ENCODE data around the gene FCGR2B. TPM values are rescaled to one million over a fixed set of nuclear protein-coding genes. Genes with fewer than 3 reads are reported as not detected.
"Not testable (repeated sequence)": the region's sequence is repeated elsewhere in the genome, so short reads cannot be mapped to it uniquely, and the experiment has no call there.

FCGR2B gene
- total and polyA plus RNA-seq, 7 donors: 1.2 to 11.3 (median 3.0) TPM

DNA sequence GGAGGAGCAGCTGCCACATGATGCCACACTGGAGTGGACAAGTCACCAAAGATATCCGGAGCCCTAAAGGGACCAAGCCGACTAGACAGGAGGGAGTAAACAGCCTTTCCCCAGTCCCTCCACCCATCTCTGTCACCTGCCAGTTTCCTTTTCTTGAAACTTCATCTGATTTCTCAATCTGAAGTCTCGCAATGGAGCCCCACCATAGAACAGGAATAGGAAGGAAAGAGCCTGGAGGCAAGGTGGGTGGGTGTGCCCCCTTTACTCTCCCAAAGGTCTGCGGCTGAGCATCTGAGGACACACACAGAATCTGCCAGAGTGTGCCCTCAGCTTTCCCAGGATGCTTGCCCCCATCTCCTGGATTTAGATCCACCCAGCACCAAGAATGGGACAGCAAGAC is 31.9 kb upstream of the FCGR2B start, which contains the start of gene FCGR3B:
Gene FCGR3B (minus strand): TSS at position 101 of the 400 bp plus-strand sequence. CDS start 82 bp downstream, at position 19.
- Histone ChIP-seq H3K4me3 (no peak within 1 kb of the TSS), H3K9me3 (no peaks in the 10 kb centered on the region), H3K27ac (no peak within 1 kb of the TSS), H3K36me3 (ENCODE audit: insufficient read depth in 1 of 2, low read depth in 1 of 2) (no peaks in the 10 kb centered on the region), H3K4me1 (no peaks in the 10 kb centered on the region), H3K27me3 (ENCODE audit: insufficient read depth in 3 of 3, low read length in 2 of 3) (no peaks in the 10 kb centered on the region)
- no peak for ATAC-seq
- 88 to 97% (median 90%) methylated on average over 4 of the region's 4 CpGs for WGBS, 3 donors
- DNase-seq: no peak
- TF ChIP-seq, protein P1, sequence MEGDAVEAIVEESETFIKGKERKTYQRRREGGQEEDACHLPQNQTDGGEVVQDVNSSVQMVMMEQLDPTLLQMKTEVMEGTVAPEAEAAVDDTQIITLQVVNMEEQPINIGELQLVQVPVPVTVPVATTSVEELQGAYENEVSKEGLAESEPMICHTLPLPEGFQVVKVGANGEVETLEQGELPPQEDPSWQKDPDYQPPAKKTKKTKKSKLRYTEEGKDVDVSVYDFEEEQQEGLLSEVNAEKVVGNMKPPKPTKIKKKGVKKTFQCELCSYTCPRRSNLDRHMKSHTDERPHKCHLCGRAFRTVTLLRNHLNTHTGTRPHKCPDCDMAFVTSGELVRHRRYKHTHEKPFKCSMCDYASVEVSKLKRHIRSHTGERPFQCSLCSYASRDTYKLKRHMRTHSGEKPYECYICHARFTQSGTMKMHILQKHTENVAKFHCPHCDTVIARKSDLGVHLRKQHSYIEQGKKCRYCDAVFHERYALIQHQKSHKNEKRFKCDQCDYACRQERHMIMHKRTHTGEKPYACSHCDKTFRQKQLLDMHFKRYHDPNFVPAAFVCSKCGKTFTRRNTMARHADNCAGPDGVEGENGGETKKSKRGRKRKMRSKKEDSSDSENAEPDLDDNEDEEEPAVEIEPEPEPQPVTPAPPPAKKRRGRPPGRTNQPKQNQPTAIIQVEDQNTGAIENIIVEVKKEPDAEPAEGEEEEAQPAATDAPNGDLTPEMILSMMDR (IDR thresholded peaks at IDR 0.05): no peak
- intact Hi-C loops (cut with DNase I): no loop called here

DNA sequence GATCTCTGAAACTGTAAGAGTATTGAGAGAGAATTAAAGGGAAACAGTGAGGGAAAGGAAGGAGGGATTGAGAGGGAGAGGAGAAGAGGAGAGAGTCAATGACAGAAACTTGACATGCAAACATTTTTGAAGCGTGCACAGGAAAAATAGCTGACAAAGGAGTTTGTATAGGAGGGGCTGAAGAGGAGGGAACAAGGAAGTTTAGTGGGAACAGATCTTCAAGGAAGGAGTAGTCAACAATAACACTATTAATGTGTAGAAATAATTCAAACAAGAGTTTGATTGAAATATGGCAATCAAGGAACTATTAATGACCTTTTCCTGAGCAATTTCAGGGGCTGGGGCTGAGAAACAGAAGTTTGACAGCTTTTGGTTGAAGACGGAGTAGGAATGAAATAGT is 27.9 kb upstream of the FCGR2B start:
- H3K4me3 ChIP-seq; H3K27me3 ChIP-seq (ENCODE audit: insufficient read depth in 3 of 3, low read length in 2 of 3); H3K4me1 ChIP-seq; H3K9me3 ChIP-seq; H3K36me3 ChIP-seq (ENCODE audit: insufficient read depth in 1 of 2, low read depth in 1 of 2); intact Hi-C loops (cut with DNase I); ATAC-seq; H3K27ac ChIP-seq; DNase-seq: not testable (repeated sequence)
- WGBS, 3 donors: 88 to 100% methylated on average over 1 of the region's 2 CpGs; no CpG with 5 or more reads in 1 of the 3 donors

DNA sequence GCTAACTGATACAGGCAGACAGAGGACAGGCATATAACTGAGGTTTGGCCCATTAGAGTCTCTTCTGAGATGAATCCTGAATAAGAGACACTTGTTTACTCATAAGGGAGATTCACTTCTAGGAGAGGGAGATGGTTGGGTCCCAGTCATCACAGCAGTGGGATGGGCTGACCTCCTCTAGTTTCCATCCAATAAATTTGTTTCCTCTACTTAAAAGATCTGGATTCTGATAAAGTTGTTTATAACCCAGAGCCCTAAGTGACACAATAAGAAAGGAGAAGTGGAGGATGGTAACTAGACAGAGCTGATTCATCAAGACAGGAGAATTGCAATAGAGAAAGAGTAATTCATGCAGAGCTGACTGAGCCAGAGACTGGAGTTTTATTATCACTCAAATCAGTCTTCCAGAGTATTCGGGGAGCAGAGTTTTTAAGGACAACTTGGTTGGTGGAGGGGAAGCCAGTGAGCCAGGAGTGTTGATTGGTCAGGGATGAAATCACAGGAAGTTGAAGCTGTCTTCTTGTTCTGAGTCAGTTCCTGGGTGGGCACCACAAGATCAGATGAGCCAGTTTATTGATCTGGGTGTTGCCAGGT is 26.7 kb upstream of the FCGR2B start:
- intact Hi-C loops (cut with DNase I); H3K9me3 ChIP-seq; ATAC-seq; DNase-seq; H3K36me3 ChIP-seq (ENCODE audit: insufficient read depth in 1 of 2, low read depth in 1 of 2); H3K4me1 ChIP-seq; H3K27me3 ChIP-seq (ENCODE audit: insufficient read depth in 3 of 3, low read length in 2 of 3); H3K4me3 ChIP-seq; H3K27ac ChIP-seq: not testable (repeated sequence)
- 38% methylated on average over 1 of the region's 1 CpG; no CpG with 5 or more reads in 2 of the 3 donors for WGBS, 3 donors

DNA sequence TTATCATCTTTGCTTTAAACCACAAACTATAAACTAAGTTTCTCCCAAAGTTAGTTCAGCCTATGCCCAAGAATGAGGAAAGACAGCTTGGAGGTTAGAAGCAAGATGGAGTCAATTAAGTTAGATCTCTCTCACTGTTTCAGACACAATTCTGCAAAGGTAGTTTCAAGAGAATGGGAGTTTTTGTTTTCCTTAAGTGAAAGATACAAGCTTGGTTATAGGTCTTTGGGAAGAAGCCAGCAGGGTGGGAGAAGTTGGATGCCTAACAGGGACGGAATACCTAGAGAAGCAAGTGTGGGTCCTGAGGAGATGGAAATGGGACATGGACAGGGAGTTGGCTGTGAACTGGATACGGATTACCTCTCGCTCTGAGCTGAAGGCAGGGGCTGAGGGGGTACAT is 26.0 kb upstream of the FCGR2B start:
- H3K4me1 ChIP-seq; intact Hi-C loops (cut with DNase I); DNase-seq; ATAC-seq; H3K36me3 ChIP-seq (ENCODE audit: insufficient read depth in 1 of 2, low read depth in 1 of 2); H3K27ac ChIP-seq; H3K27me3 ChIP-seq (ENCODE audit: insufficient read depth in 3 of 3, low read length in 2 of 3); H3K9me3 ChIP-seq; H3K4me3 ChIP-seq: not testable (repeated sequence)
- 76 to 85% (median 81%) methylated on average over 3 of the region's 3 CpGs for WGBS, 3 donors

DNA sequence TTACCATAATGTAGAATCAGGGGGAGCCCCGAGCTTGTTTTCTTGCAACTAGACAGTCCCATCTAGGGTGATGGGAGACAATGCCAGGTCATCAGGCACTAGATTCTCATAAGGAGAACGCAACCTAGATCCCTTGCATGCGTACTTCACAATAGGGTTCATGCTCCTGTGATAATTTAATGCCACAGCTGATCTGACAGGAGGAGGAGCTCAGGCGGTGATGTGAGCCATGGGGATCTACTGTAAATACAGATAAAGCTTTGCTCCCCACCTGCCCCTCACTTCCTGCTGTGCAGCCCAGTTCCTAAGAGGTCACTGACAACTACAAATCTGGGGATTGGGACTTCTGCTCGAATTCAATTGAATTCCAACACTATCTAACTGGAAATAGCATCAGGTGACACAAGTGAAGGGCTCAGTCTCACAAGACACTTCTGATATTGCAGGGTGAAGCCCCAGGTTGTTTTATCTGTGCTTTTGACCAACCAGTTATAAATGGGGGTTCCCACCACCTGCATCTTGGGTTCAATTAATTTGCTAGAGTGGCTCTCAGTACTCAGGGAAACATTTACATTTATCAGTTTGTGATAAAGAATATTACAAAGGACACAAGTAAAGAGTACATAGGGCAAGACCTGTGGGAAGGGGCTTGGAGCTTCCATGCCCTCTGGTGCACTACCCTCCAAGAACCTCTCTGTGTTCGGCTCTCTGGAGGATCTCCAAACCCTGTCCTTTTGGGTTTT is 24.5 kb upstream of the FCGR2B start:
- DNase-seq; H3K4me1 ChIP-seq; H3K27me3 ChIP-seq (ENCODE audit: insufficient read depth in 3 of 3, low read length in 2 of 3); ATAC-seq; H3K36me3 ChIP-seq (ENCODE audit: insufficient read depth in 1 of 2, low read depth in 1 of 2); H3K4me3 ChIP-seq; H3K9me3 ChIP-seq; H3K27ac ChIP-seq; intact Hi-C loops (cut with DNase I): not testable (repeated sequence)
- WGBS, 3 donors: 67 to 83% (median 79%) methylated on average over 4 to 5 of the region's 6 CpGs

DNA sequence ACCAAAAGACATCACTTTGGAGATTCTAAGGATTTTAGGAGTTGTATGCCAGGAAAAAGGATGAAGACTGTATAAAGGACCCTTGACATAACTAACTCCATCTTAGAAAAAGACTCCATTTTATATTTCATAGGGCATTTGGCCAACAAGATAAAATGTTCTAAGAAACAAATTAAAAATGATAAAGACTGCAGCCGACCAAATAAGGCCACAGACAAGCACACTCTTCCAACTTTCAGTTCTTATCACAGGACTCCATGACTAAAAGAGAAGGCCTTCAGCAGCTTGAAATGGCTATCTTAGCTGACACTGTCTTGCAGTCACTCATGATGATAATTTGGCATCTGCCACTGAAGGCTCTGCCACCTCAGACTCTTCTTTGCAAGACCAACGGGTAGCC is 23.7 kb upstream of the FCGR2B start:
- ATAC-seq; H3K27ac ChIP-seq; H3K36me3 ChIP-seq (ENCODE audit: insufficient read depth in 1 of 2, low read depth in 1 of 2); H3K27me3 ChIP-seq (ENCODE audit: insufficient read depth in 3 of 3, low read length in 2 of 3); H3K4me3 ChIP-seq; H3K9me3 ChIP-seq; H3K4me1 ChIP-seq; DNase-seq; intact Hi-C loops (cut with DNase I): not testable (repeated sequence)
- 61 to 74% (median 62%) methylated on average over 2 of the region's 2 CpGs for WGBS, 3 donors

DNA sequence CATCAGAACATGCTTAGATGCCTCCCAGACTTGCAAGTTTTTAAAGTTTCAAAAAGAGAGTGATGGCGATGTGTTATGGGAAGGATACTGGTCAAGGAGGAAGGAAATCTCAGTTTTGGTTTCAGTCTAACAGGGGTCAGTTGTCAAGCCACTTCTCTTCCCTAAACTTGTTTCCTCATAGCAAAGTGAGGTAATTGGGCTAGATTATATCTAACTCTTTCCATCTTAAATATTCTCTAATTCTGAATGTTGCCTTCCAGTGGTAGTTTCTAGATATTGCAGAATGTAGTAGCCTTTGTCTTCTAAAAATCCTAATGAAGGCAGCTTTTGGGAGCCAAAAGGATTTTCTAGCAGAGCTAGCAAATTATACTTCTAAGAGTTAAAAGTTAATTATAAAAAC is 20.2 kb upstream of the FCGR2B start:
- intact Hi-C loops (cut with DNase I); H3K9me3 ChIP-seq; H3K4me3 ChIP-seq; H3K27me3 ChIP-seq (ENCODE audit: insufficient read depth in 3 of 3, low read length in 2 of 3); H3K36me3 ChIP-seq (ENCODE audit: insufficient read depth in 1 of 2, low read depth in 1 of 2); H3K27ac ChIP-seq; DNase-seq; H3K4me1 ChIP-seq: not testable (repeated sequence)
- ATAC-seq: peak in 2 of 4 donors; percentile 23 to 35
- WGBS, 3 donors: 86% methylated on average over 1 of the region's 1 CpG; no CpG with 5 or more reads in 2 of the 3 donors

DNA sequence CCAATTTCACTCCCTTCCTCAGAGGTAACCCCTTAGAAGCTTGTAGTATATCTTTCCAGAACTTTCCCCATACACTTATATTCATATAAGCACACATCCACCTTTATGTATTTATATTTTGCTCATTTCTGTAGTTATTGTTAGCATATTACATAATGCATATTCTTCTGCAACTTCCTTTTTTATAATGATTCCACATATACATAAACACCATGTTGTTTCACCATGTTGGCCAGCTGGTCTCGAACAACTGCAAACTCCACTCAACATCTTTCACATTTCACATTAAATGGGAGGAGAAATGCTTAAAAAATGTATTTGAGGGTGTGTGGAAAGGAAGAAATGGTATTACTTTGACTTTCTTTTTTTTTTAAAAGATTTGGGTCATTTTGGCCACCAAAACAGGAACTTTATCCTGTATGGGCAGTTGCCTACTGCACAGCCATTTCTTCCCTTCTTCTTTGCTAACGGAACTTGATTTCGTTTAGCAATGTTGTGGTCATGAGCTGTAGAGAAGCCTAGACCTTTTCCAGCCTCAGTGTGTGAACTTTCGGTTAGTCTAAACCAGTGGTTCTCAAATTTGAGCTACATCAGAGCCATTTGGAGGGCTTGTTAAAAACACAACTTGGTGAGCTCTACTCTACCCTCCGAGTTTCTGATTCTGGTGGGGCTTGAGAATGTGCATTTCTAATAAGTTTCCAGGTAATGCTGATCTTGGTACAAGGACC is 19.3 kb upstream of the FCGR2B start:
- 83 to 90% (median 87%) methylated on average over 3 to 4 of the region's 5 CpGs for WGBS, 3 donors
- H3K27ac ChIP-seq; H3K9me3 ChIP-seq; H3K4me1 ChIP-seq; H3K4me3 ChIP-seq; DNase-seq; H3K36me3 ChIP-seq (ENCODE audit: insufficient read depth in 1 of 2, low read depth in 1 of 2); intact Hi-C loops (cut with DNase I); H3K27me3 ChIP-seq (ENCODE audit: insufficient read depth in 3 of 3, low read length in 2 of 3); ATAC-seq: not testable (repeated sequence)

DNA sequence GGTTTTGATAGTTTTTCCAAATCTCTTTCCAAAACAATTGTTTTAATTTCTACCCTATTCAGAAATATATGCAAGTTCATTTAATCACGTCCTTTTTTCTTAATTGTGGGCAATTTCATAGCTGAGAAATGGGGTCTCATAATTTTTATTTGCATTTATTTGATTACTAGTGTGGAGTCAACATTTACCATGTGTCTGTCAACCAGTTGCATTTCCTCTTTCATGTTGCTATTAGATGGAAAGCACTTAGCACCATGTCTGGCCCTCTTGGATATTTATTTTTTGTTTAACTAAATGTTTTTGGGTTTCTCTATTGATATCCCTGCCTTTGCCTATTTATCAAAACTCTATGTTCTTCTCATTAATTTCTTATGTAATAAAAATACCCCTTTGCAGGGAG is 18.1 kb upstream of the FCGR2B start:
- H3K27me3 ChIP-seq (ENCODE audit: insufficient read depth in 3 of 3, low read length in 2 of 3); H3K9me3 ChIP-seq; H3K36me3 ChIP-seq (ENCODE audit: insufficient read depth in 1 of 2, low read depth in 1 of 2); ATAC-seq; H3K4me3 ChIP-seq; DNase-seq; H3K4me1 ChIP-seq; H3K27ac ChIP-seq: not testable (repeated sequence)
- WGBS, 3 donors: 47 to 50% (median 48%) methylated on average over 1 of the region's 1 CpG
- intact Hi-C loops (cut with DNase I): loop anchor here in 1 of 2 donors (5.0 kb wide), 1 partner anchor 97 kb away; no protein-coding TSS in a partner anchor
